K562 (cell line): ENCODE measurements around the gene CAMK2A. TPM values are rescaled to one million over a fixed set of nuclear protein-coding genes. Genes with fewer than 3 reads are reported as not detected.

Experiments used
- ATAC-seq: fragments of 200-7000 bp; cut with Tn5 transposase; 3 replicates; pipeline ENCODE4 v1.9.1; 2020; ENCODE audit warnings: moderate library complexity
- BruUV-seq: library from RNA; stranded (reverse); fragments of 400-500 nt; replicated peaks from 2 replicates; lab custom pipeline; 2021; lab: Mats Ljungman, UMichigan
- CTCF ChIA-PET: fragments of 300-600 bp; formaldehyde crosslinking; extraction: SDS; loops from one replicate; lab custom pipeline; 2021; ENCODE audit warnings: low intra/inter-chr PET ratio; lab: Yijun Ruan, JAX
- POLR2A ChIA-PET: fragments of 300-600, 350-650 bp; sonication (Branson Sonifier 250); formaldehyde crosslinking; extraction: SDS; loops from one replicate; lab custom pipeline; 2021; ENCODE audit warnings: antibody characterized with exemption, inconsistent platforms; lab: Yijun Ruan, JAX
- DNase-seq, 4 experiments: peaks; one replicate each; pipeline versions ENCODE4 v3.0.0 to v3.0.0-alpha.2; 2011 to 2018; ENCODE audit warnings: low spot score in 3 of 4, mixed read lengths in 3 of 4; ENCODE audit errors: extremely low read depth in 1 of 4
- FAIRE-seq: peaks from 2 replicates; lab custom pipeline; 2011; peaks lifted over from hg19 to GRCh38; lab: Jason Lieb, UNC
- H2AFZ ChIP-seq: 2 replicates; pipeline ENCODE4 v1.6.0; 2011; ENCODE audit warnings: low read depth, low read length, control low read depth, inconsistent platforms
- H3K27ac ChIP-seq: fragments of 200-600 bp; 3 replicates; pipeline ENCODE4 v1.8.0; 2011; ENCODE audit warnings: low read depth, mild to moderate bottlenecking, control low read depth, inconsistent platforms, low read length, moderate library complexity, mixed read lengths; ENCODE audit errors: extremely low read depth
- H3K27me3 ChIP-seq, 2 experiments: fragments of 300-600 bp in 1 of 2; 2 replicates in 1 of 2; 3 replicates in 1 of 2; pipeline versions ENCODE4 v1.6.0 to v1.8.0; 2011; ENCODE audit warnings: inconsistent platforms in 2 of 2, low read length in 2 of 2, mild to moderate bottlenecking in 1 of 2, mixed read lengths in 1 of 2, moderate library complexity in 1 of 2; ENCODE audit not compliant: control insufficient read depth in 2 of 2, insufficient read depth in 2 of 2
- H3K36me3 ChIP-seq: fragments of 300-600 bp; 3 replicates; pipeline ENCODE4 v1.8.0; 2011; ENCODE audit warnings: mild to moderate bottlenecking, low read length, inconsistent platforms; ENCODE audit not compliant: control insufficient read depth, insufficient read depth
- H3K4me1 ChIP-seq, 2 experiments: fragments of 200-600 bp in 1 of 2; replicated peaks in 1 of 2; 2 replicates in 1 of 2; 3 replicates in 1 of 2; pipeline versions ENCODE4 v1.5.1 to v1.8.0; 2011; ENCODE audit warnings: inconsistent platforms in 2 of 2, low read length in 2 of 2, mild to moderate bottlenecking in 1 of 2, mixed read lengths in 1 of 2, moderate library complexity in 1 of 2; ENCODE audit not compliant: control insufficient read depth in 2 of 2, insufficient read depth in 2 of 2
- H3K4me2 ChIP-seq: 2 replicates; pipeline ENCODE4 v1.6.1; 2011; ENCODE audit warnings: low read length, control low read depth, inconsistent platforms, mixed read lengths; ENCODE audit not compliant: insufficient read depth
- H3K4me3 ChIP-seq: fragments of 200-600 bp; sonication (generic), shearing (Covaris generic); 2 replicates; pipeline ENCODE4 v1.5.1; 2016; ENCODE audit warnings: control low read depth, inconsistent platforms
- H3K79me2 ChIP-seq: fragments of 200-600 bp; 3 replicates; pipeline ENCODE4 v1.8.0; 2011; ENCODE audit warnings: low read length, inconsistent platforms; ENCODE audit not compliant: control insufficient read depth, insufficient read depth
- H3K9ac ChIP-seq, 2 experiments: 2 replicates each; pipeline versions ENCODE4 v1.6.0 to v1.6.1; 2011; ENCODE audit warnings: low read depth in 2 of 2, low read length in 2 of 2, control low read depth in 1 of 2, inconsistent platforms in 1 of 2, mild to moderate bottlenecking in 1 of 2, mixed read lengths in 1 of 2; ENCODE audit not compliant: insufficient read depth in 1 of 2
- H3K9me1 ChIP-seq: one replicate; pipeline ENCODE4 v1.6.0; 2011; ENCODE audit warnings: inconsistent platforms, mild to moderate bottlenecking, low read length, moderate library complexity; ENCODE audit not compliant: control insufficient read depth, insufficient read depth
- H3K9me3 ChIP-seq: replicated peaks from 2 replicates; pipeline ENCODE4 v1.5.1; 2011; ENCODE audit warnings: low read depth, low read length, inconsistent platforms; ENCODE audit not compliant: control insufficient read depth, insufficient read depth
- H4K20me1 ChIP-seq: replicated peaks from 2 replicates; pipeline ENCODE4 v1.6.1; 2011; ENCODE audit warnings: low read length, inconsistent platforms, mixed read lengths; ENCODE audit not compliant: control insufficient read depth, insufficient read depth
- BCOR ChIP-seq: fragments of 450-650 bp; IDR thresholded peaks from 2 replicates; pipeline ENCODE4 v1.6.1; 2016
- CTCFL ChIP-seq: IDR thresholded peaks from 2 replicates; pipeline ENCODE4 v1.6.1; 2011; ENCODE audit warnings: borderline replicate concordance, low read depth, mild to moderate bottlenecking, moderate library complexity, low read length; ENCODE audit not compliant: insufficient read depth, poor library complexity, severe bottlenecking
- ETS2 ChIP-seq: IDR thresholded peaks from 2 replicates; pipeline ENCODE4 v1.6.1; 2016; ENCODE audit warnings: borderline replicate concordance, missing genetic modification characterization, mild to moderate bottlenecking, moderate library complexity, missing compliant biosample characterization; ENCODE audit not compliant: poor library complexity, severe bottlenecking
- JUN ChIP-seq, 2 experiments: sonication (generic) in 1 of 2; formaldehyde crosslinking in 1 of 2; IDR thresholded peaks; 2 replicates each; pipeline versions ENCODE4 v1.6.1 to v1.8.0; 2012 to 2022; ENCODE audit warnings: borderline replicate concordance in 2 of 2, mild to moderate bottlenecking in 2 of 2, improper control_type of control experiment in 1 of 2, low read depth in 1 of 2, low read length in 1 of 2, missing genetic modification reagents in 1 of 2
- KDM5B ChIP-seq: fragments of 200-600 bp; sonication (generic); IDR thresholded peaks from 2 replicates; pipeline ENCODE4 v1.6.1; 2012; ENCODE audit warnings: low read depth, mild to moderate bottlenecking, moderate library complexity, low read length, control low read depth, inconsistent platforms; ENCODE audit not compliant: insufficient replicate concordance
- MEF2A ChIP-seq: IDR thresholded peaks from 2 replicates; pipeline ENCODE4 v1.6.1; 2011; ENCODE audit warnings: low read depth, mild to moderate bottlenecking, low read length, moderate library complexity; ENCODE audit not compliant: control insufficient read depth
- NBN ChIP-seq: fragments of 450-650 bp; IDR thresholded peaks from 2 replicates; pipeline ENCODE4 v1.6.1; 2016; ENCODE audit warnings: low read depth, mild to moderate bottlenecking
- SP1 ChIP-seq: sonication (generic); formaldehyde crosslinking; IDR thresholded peaks from 2 replicates; pipeline ENCODE4 v1.8.1; 2022; ENCODE audit warnings: mild to moderate bottlenecking, missing genetic modification reagents
- SRF ChIP-seq, 2 experiments: fragments of 250-450, 450-650 bp in 1 of 2; sonication (Bioruptor Pico) in 1 of 2; sonication (generic) in 1 of 2; formaldehyde crosslinking; IDR thresholded peaks; 2 replicates each; pipeline versions ENCODE4 v1.5.0 to v1.5.1; 2020 to 2022; ENCODE audit warnings: mild to moderate bottlenecking in 1 of 2, missing genetic modification reagents in 1 of 2
- TRIM24 ChIP-seq, 2 experiments: fragments of 450-650 bp; IDR thresholded peaks; 2 replicates each; pipeline ENCODE4 v1.6.1; 2016
- U2AF1 ChIP-seq: fragments of 200-400 bp; formaldehyde crosslinking; optimal IDR thresholded peaks from 2 replicates; pipeline ENCODE3; 2017; ENCODE audit warnings: mild to moderate bottlenecking, low read depth, low read length, moderate library complexity
- ZNF175 ChIP-seq: fragments of 200-800 bp; sonication (Bioruptor generic); IDR thresholded peaks from 2 replicates; pipeline ENCODE4 v1.6.1; 2016; ENCODE audit warnings: low read depth, mild to moderate bottlenecking, missing genetic modification characterization, missing compliant biosample characterization
- ZNF224 ChIP-seq: sonication (generic); formaldehyde crosslinking; IDR thresholded peaks from 2 replicates; pipeline ENCODE4 v1.8.0; 2022; ENCODE audit warnings: mild to moderate bottlenecking, missing genetic modification reagents
- WGBS: fragments of 100-300 bp; shearing (Covaris generic); methylation state at CpG from one replicate; pipeline ENCODE4 v1.1.6; 2016; ENCODE audit warnings: low coverage, mixed read lengths; ENCODE audit not compliant: insufficient coverage; ENCODE audit errors: missing lambda C conversion rate; 5-methylcytosine and 5-hydroxymethylcytosine counted together
- in situ Hi-C: fragments of 300-500 bp; cut with MboI; formaldehyde crosslinking; loops from 4 replicates; pipeline ENCODE4 v1.15.0; 2018; ENCODE audit warnings: inconsistent platforms, mixed read lengths
- intact Hi-C: fragments of 100-400 bp; cut with micrococcal nuclease; formaldehyde crosslinking; loops from 2 replicates; pipeline ENCODE4 v1.14.2; 2022
- polyA plus RNA-seq, 8 experiments: library from polyadenylated mRNA; depleted of rRNA in 4 of 8; stranded (reverse) in 5 of 8; unstranded in 3 of 8; fragments of >200 nt; fragmentation: Nextera tagmentation in 2 of 8; fragmentation: Illumina TruSeq in 1 of 8; extraction: Ambion mirVana in 2 of 8; extraction: Trizol in 1 of 8; gene quantifications; 2 replicates each; pipeline versions ENCODE4 v1.2.1 to v1.2.3, GENCODE V29; 2011 to 2014; ENCODE audit warnings: inconsistent platforms in 1 of 8, missing spikeins in 1 of 8
- total RNA-seq, 7 experiments: library from RNA; depleted of rRNA in 6 of 7; stranded (reverse); fragments of >200 nt in 6 of 7; fragmentation: Illumina TruSeq in 2 of 7; extraction: Trizol in 2 of 7; gene quantifications; 2 replicates each; pipeline versions ENCODE4 v1.2.1 to v1.2.3, GENCODE V29; 2011 to 2021; ENCODE audit warnings: low replicate concordance in 1 of 7
- TF ChIP-seq, protein P1 (sequence below): sonication (generic); formaldehyde crosslinking; IDR thresholded peaks from 2 replicates; pipeline ENCODE4 v1.8.0; 2022; ENCODE audit warnings: missing genetic modification reagents, mild to moderate bottlenecking, borderline replicate concordance

Gene CAMK2A
- total and polyA plus RNA-seq, 9 of the 15 experiments (the other 6 are each of a cell fraction or from before 2014, with no cell fraction given), result 0.01 to 0.18 (median 0.04) TPM; not detected in 6

DNA sequence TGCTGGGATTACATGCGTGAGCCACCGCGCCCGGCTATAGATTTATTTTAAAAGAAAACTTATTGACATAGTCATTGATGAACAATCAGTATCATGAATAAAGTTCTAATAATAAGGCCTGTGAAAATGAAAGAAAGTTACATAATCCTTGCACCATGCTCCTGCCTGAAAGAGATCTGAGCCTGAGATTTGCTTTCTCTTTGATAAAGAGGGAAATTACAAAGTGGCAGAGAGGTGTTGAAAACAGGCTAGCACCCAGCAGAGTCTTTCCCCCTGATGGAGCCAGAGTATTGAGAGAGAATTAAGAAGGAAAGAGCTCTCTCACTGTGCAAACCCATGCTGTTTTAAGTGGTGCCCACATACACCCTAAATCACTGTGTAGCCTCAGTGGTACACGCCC lies 62.5 kb downstream of the CAMK2A start:
- no peak overlapping the region for H3K4me2 ChIP-seq
- no peak overlapping the region for H3K4me3 ChIP-seq
- in situ Hi-C loops, result no loop called here
- intact Hi-C loops, result no loop called here
- H4K20me1 ChIP-seq, result peaks cover under 1% of the 10 kb centered on the region; the same call in 1 of the 2 replicates
- CTCF ChIA-PET, result no interaction called here
- H3K79me2 ChIP-seq, result no peaks in the 10 kb centered on the region
- ATAC-seq, result no peak
- DNase-seq, result no peak
- no TSS peak for BruUV-seq
- no peaks in the 10 kb centered on the region for H3K9me3 ChIP-seq
- no peaks in the 10 kb centered on the region for H3K4me1 ChIP-seq
- H2AFZ ChIP-seq, result no peak overlapping the region
- POLR2A ChIA-PET, result no interaction called here
- no peak for FAIRE-seq
- no peak overlapping the region for H3K9ac ChIP-seq
- WGBS, result 35% methylated on average over 5 of the region's 5 CpGs
- peaks cover 2 to 28% of the 10 kb centered on the region in 2 experiments for H3K27me3 ChIP-seq
- H3K36me3 ChIP-seq, result no peaks in the 10 kb centered on the region
- H3K27ac ChIP-seq, result no peak overlapping the region
- no peaks in the 10 kb centered on the region for H3K9me1 ChIP-seq
- TF ChIP-seq U2AF1 (no peak), NBN (no peak), SRF (CRISPR knock-in tag; IDR thresholded peaks at IDR 0.05) (no peak), JUN (IDR thresholded peaks at IDR 0.05; ENCODE audit: borderline replicate concordance, low read depth, low read length) (no peak), JUN (CRISPR knock-in tag; IDR thresholded peaks at IDR 0.05; ENCODE audit: borderline replicate concordance) (no peak), SP1 (CRISPR knock-in tag) (no peak), BCOR (no peak), CTCFL (no peak), ZNF224 (no peak), TRIM24 (IDR thresholded peaks at IDR 0.05) (no peak), ZNF175 (CRISPR knock-in tag) (no peak), MEF2A (no peak), ETS2 (tag) (no peak), KDM5B (no peak)
- TF ChIP-seq, protein P1, sequence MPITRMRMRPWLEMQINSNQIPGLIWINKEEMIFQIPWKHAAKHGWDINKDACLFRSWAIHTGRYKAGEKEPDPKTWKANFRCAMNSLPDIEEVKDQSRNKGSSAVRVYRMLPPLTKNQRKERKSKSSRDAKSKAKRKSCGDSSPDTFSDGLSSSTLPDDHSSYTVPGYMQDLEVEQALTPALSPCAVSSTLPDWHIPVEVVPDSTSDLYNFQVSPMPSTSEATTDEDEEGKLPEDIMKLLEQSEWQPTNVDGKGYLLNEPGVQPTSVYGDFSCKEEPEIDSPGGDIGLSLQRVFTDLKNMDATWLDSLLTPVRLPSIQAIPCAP (CRISPR knock-in tag), result no peak
